HL-60/S4 treated with phorbol 12-myristate 13-acetate at 8.2 ng/mL for 4 days and 3 days (cell line): ENCODE measurements around the gene KCNMB2.

Experiments
- in situ Hi-C: fragments of 300-500 bp; cut with MboI; formaldehyde crosslinking; loops from 2 replicates; pipeline ENCODE4 v1.15.0; 2022; ENCODE audit warnings: low sequenced_read_pairs

KCNMB2 gene

DNA sequence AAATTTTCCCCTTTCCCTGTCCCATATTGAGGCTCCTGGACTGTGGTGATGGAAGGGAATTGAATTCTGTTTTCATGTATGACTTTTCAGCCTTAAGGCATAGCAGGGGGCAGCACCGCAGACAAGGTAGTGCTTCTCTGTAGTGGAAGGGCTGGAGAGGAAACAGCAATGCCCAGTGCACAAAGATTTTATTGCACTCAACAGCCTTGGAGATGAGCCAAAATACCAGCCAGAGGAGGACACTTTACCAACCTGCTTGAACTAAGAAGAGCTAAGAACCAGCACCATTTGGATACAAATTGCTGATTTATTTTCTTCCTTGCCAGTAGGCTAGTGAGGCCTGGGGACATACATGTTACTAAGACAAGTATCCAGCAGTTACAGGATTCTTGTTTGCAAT lies 98.7 kb downstream of the KCNMB2 start:
- in situ Hi-C loops, result no loop called here

DNA sequence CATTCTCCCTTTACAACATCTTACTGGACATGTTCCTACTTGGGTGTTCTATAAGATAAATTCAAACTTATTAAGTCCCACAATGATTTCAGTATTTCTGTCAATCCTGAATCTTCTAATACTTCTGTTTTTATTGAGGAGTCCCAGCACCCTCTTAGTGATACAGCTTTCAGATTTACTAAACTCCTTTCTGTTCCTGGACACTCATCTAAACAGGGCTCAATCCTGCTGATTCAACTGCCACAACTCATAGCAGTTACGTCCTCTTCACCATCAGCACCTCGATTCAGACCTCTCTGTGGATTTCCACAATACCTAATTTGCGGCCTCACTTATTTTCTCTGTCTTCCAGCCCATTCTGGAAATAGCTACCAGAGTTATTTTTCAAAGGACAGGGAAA lies 101.6 kb downstream of the KCNMB2 start:
- in situ Hi-C loops, result no loop called here

DNA sequence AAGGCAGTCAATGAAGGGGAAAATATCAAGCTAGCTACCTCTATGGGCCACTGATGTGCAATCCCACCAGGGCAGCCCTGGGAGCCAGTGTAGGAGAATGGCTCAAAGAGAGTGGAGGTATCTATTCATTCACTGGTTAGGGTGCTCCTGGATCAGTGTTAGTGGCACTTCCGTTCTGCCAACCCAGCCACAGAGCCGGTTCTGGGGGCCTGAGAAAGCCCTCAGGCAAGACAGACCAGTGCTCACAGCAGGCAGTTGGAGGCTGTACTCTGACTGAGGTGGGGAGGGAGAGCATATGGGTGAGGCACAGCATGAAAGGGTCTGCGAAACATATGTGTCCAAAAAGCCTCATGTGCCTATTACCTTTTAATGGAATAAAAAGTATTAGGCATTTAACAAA lies 109.3 kb downstream of the KCNMB2 start:
- in situ Hi-C loops, result no loop called here

DNA sequence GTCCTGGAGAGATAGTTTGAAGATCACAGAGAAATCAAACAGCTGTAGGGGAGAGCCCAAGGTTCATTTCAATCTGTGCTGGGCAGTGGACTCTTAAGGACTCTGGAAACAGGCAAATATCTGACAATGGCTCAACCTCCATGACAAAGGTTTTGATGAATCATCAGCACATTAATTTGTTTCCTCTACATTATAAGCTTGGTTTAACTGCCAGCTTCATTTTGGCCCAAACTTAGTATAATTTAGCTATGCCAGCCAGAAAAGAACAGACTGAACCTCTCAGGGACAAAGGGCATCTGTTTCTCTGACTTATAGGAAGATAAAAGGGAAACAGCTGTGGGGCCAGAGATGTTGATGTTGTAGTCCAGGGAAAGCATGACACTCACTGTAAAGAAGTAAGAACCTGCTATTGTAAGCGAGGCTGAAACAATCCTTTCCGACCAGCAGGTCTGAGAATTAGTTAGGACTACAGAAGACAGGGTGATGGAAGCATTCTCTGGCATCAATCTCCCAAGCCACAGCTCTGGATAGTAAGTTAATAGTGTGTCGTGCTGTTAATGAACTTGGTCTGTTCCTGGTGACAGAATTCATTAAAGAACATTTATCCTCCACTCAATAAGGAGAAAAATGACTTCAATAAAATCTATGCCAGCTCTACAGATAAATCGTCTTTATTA lies 110.1 kb downstream of the KCNMB2 start:
- in situ Hi-C loops, result no loop called here

DNA sequence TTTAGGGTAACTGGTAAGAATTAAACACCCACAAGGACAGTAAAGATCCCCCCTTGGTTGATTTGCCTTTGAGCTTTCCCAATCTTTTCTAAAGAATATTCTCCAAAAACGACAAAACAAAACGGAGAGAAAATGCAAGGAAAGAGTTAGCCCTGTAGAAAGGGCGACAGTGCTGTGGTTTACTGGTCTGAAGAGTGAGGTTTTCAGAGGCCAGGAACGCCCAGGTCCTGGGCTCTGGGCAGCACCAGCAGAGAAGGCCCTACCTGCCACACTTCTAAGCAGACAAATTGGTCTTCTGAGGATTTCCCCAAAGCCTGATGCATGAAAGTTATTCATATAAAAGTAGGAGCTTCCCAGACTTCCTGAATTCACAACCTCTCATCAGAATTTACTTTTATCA lies 119.3 kb downstream of the KCNMB2 start:
- in situ Hi-C loops, result no loop called here

DNA sequence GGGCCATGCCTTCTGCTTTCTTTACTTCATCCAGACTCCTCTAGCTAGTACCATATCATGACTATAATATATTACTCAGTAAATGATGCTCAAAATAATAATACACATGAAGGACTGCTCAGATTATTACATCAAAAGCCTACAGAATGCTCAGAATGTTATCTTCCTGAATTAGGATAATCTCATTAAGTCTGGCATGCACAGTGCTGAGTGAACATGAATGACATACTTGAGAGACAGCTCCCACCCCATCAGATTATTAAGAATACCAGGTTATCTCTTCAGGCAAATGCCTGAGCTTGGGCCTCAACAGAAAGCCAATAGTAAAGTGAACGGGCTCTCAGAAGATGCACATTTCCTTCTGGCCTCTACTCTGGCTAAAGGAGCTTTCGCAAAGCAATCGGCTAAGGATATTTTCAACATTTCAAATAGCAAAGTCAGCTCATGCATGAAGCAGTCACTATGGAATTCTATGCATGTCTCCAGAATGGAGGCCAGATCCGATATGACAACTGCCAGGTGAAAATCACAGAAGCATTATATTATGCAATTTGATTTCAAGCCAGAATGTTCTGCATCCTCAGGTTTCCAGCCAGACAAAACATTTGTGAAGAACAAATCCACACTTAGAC lies 122.6 kb downstream of the KCNMB2 start:
- in situ Hi-C loops, result no loop called here

DNA sequence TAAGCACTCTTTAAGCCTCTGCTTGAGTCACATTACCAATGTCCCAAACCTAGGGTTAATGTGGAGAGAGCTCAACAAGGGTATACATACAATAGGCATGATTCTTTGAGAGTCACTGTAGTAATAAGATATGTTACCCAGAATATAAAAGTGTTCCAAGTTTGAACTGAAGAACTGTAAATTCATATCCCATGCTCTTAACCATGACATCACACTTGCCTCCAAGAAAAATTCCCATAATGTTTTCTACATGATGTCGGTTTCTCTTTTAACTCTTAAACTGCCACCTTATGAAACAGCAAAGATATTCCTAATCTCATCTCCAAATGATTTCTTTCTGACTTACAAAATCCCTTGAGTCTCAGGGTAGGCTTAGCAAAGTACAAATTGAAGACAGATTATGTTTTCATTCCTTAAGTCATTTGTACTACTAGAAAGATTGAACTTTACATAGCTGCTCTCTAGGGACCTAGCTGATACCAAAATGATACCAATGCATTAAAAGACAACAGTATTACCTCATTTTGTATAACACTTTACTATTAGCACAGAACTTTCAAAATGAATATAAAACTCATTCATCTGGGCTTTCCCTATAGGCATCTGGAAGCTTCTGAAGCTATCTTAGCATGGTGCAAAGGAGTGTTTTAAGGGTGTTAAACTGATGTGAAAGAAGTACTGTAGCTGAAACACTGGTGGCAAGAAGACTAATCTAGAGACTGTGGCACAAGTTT lies 127.1 kb downstream of the KCNMB2 start:
- in situ Hi-C loops, result no loop called here

DNA sequence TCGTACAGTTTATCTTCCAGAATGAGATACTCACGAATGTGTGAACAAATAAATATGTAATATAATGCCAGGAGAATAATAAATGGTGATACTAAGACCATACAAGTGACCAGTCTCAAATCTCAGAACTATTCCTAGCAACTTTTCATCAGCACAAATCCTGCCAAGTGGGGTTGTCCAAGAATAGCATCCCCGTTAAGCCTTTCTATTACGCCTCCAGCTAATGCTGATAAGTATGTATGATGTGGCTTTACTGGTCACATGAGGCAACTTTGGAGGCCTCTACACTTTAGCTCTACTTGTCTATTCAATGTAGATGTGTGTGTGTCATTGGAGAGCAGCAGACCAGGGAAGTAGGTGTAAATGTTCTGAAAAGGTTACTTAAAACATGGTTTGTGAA lies 129.5 kb downstream of the KCNMB2 start:
- in situ Hi-C loops, result no loop called here

DNA sequence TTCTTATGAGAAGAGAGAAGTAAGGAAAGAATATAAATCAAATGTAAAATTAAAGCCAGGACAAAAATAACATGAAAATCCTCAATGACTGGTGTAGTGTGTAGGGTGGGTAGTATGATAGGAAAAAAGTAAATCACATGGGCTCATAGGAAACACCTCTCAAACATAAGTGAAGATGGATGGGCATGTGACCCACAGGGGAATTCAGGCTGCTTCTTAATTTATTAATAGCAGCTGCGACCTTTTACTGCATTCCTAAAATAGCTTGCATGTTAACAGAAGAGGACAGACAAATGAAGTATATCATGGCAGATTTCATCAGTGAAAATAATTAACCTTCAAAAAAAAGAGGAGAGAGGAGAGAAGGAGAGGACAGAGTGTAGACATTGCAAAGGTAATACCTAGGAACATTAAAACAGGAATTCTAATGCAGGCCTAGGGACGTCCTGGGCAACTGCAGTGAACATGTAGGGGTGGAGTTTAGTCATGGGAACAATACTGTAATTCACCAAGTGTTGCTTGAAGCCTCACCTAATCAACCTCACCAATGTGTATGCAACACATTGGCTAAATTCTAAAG lies 132.9 kb downstream of the KCNMB2 start:
- in situ Hi-C loops, result no loop called here

DNA sequence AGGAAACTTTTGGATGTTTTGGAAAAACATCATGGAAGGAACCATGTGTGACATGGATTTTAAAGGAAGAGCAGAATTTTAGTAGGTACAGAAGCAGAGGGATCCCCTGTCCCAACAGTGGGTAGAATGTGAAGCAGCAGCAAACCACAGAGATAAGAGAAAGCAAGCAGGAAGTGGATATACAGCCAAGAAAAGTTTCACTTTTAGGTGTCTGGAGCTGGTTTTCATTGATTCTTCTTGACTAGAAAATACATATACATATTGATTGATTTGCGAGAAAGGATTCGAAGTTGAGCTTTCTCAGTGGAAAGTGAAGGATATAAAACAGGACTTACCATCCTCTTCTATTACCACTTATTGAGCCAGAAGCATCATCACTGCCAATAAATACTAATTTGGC lies 133.5 kb downstream of the KCNMB2 start:
- in situ Hi-C loops, result no loop called here

DNA sequence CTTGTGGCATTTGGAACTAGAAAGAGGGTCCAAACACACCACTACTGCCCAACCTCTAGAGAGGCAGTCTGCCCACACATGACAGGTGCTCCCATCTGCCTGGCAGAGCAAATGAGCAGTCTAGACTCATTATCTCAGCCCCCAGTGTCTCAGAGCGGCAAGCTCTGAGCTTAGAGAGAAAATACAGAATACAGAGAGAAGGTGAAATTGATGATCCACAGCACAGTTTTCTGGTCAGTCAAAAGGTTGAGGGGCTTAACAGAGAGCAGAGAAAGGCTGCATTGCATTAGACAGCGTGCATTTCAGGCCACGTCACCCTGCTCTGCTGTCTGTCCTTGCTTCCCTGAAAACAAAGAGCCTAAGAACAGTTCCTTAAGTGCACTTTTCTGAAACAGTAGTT lies 135.1 kb downstream of the KCNMB2 start:
- in situ Hi-C loops, result no loop called here

DNA sequence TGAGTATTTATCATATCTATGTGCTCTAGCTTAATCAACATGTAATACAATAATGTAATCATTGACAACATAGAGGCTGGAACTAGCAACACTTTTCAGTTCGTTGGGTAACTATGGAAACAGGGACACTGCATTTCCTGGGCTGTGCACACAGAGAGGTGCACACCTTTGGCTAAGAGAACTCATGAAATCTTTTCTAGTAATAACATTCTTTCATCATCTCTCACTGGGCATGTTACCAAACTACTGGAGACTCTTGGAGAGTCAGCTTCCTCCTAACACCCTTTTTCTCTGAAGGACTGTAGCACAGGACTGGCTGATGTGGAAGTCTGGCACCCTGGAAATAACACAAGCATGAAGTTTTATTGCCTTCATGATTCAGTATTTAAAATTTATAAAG lies 135.6 kb downstream of the KCNMB2 start:
- in situ Hi-C loops, result no loop called here

DNA sequence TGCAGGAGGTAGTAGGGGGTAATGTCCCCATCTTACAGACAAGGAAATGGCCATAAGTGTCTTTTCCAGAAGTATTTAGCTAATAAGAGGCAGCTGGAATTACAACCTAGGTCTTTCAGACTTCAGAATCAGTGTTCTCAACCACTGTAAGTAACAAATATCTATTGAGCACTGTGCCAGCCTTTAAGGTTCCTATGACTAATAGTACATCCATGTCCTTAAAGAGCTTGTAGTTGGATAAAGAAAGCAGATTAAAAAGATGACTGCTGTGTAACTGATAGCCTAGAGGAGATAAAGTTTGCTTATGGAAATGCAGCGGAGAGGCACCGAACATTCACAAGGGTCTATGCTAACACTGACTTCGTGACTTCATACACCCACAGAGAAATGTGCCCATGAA lies 136.0 kb downstream of the KCNMB2 start:
- in situ Hi-C loops, result no loop called here

DNA sequence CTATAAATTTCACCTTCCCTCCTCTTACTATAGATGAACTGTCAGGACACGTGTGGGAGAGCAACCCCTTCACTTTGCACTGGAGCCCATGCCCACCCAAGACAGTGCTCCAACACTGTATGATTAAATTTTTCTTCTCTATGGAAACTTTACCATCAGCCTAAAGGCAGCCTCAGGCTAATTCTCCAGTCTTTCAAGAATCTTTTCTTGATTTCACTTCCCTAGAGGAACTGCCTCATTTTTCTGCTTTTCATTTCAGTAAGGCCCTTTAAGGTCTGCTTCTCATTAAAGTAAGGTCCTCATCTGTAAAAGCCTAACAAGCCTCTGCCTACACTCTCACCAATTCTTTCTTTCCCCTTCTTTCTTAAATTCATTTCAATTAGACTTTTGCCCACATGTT lies 137.3 kb downstream of the KCNMB2 start:
- in situ Hi-C loops, result no loop called here

DNA sequence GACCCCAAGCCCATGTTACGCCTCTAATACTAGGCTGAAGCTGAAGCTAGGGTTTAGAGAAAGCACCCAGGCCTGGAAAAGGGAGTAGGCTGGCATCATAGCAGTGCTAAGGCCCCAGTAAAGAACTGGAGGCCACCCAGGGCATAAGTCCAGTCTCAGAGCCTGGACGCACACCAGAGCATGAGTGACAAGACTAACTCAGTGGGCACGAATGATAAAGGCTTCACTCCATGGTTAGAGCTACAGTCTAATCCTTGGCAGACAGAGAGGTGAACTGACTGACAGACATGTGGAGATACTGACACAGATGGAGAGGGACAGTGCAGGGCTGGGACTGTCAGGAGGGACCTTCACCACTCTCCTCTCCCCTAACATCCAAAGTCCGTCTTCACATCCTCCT lies 139.8 kb downstream of the KCNMB2 start:
- in situ Hi-C loops, result no loop called here

DNA sequence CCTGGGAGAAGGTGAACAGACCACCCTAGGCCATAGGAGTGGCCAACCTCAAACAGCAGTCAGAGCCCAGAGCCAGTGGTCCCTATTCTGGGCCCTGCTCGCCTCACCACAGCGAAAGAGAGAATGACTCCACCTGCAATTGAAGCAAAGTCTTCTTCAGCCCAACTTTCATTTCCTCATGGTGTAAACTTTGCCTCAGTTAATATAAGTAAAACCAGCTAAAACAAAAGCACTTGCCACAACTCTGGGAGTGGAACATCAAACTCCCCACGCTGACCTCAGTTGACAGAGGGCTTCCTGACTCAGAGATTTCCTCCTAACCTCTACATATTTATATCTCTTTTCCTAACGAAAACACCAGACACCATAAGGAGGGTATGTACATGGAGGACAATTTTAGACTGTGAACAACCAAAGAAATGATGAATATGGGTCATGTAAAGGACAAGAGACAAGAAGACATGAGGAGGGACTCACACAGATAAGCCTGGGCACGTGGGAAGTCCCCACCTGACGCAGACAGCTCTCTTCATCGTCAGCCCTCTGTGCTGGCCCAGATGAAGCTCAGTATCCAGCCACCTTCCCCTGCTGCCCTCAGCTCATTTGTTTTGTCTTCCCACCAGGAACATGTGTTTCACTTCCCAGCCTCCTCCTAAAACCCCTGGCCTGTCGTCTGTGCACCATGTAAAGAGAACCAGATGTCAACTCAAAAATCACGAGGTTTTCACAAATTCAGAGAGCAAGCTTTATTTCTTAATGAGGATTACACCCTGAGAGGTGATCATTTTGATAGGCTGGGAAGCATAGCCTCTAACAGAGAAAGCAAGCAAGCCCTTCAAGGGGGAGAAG lies 140.9 kb downstream of the KCNMB2 start:
- in situ Hi-C loops, result no loop called here

DNA sequence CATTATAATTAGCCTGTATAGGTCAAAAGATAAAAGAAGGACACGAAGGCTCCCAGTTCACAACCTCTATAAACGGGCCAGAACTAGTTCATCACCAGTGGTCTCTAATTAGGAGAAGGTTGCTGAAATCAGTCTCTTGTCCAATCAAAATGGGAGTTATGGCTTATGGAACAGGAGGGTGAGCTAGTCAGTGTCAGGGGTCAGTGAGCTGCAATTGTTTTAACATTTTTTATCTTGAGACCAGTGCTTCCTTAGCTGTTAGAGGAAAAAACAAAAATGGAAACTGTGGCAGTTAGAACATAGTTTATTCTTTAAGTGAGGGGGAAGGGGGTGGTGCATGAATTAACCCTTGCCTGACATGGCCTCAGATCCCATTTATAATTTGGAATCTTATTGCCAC lies 141.7 kb downstream of the KCNMB2 start:
- in situ Hi-C loops, result no loop called here

DNA sequence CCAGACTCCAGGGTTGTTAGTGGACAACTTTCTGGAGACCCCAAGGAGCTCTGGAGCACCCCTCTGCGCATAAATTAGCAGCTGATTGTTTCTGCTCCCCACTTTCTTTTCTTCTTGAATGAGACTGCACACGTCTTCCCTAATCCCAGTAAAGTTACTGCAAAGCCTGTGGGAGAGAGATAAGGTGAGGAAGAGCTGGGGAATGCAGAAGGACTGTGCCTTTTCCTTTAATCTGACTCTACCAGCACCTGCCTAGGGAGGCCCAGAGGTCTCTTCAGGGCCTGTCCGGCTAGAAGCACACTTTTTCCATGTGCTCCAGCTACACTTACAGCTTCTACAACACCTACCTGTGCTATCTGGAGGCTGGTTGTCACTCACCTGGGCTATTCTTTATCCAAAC lies 143.8 kb downstream of the KCNMB2 start:
- in situ Hi-C loops, result no loop called here

DNA sequence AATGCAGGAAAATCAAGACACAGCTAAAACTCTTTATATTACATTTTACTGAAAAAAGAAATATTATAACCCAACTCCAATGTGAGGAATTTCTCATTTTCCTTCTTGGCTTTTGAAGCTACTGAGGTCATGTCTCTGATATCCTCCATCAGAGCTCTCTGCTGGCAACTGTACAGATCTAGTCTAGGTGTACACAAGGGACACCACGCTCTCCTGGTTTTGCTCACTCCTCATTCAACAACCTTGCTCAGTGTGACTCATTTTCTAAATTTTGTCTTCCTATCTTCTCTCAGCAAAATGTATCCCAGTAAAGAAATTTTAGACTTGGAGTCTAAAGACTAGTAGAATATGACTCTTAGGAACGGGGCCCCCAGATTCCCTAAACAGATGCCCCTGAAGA lies 144.3 kb downstream of the KCNMB2 start:
- in situ Hi-C loops, result no loop called here

DNA sequence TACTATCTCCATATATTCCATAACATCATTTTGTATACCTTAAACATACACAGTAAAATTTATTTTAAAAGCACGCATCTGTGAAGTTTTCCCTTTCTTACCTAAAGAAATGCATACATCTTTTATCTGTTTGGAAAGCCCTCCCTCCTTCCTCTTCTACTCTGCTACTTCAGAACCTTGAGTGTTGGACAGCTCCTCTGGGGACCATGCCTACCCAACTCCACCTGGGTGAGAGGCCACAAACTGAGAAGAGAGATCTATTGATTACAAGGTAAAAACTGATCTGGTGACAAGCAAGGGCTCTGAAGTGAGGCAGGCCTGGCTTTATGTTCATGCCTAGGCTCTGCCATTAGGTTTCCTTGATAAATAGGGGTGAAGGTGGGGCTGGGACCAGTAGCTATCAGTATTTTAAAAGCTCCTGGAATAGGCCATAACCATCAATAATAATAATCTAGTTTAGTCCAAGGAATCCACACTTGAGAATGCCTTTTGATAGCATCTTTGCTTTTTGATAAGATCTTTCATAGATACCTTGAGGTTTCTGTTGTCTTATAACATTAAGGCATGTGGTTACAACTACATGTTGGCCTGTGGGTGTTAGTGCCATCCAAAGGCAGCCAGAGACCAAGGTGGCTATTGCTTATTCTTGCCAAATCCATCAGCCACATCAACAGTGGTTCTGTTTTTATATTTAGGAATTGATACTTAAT lies 148.8 kb downstream of the KCNMB2 start:
- in situ Hi-C loops, result no loop called here

DNA sequence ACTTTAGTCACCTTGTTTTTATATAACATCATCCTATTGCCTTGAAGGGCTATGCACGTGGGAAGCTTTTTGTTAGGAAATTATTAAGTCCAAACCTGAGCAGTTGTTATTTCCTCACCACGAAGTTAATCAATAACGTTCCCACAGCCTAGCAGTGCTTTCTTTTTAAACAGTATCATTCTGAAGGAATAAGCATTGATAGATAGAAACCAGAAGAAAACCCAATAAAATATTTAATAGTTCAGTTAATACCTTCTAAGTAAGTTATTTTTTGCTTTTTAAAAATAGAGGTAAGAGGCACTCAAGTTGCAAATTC lies 149.3 kb downstream of the KCNMB2 start:
- in situ Hi-C loops, result no loop called here
